ENCODE results near the gene GPC5.
"Not testable (repeated sequence)": the region's sequence is repeated elsewhere in the genome, so short reads cannot be mapped to it uniquely, and the experiment has no call there.

GPC5 gene

GRCh38 chr13:91398413-91399188 lies at the start of gene GPC5:
Gene GPC5, plus strand, starts transcription at chr13:91398621.
- peak; percentile 86 for DNase-seq

DNA sequence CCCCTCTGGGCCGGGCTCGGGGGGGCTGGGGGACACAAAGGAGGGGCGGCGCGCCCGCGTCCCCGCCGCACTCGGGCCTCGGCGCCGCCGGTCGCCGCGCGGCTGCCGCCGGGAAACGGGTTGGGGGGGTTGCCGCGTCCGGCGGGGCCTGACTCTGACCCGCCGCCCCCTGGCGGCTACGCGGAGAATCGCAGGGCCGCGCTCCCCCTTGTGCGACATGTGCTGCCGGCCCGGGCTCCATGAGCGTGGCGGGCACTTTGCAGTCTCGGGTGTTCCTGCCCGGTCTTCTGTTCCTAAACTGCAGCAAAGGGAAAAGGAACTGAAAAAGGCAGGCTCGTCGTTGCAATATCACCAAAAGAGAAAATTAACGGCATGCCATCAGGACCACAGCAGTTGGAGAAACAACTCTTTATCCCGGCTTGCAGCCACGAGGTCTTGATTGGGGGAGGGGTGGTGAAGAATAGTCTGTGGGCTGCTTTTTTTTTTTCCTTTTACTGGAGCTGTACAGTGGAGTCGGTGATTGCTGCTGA lies 49.5 kb upstream of the GPC5 start:
- DNase-seq, result peak; percentile 95

- DNase-seq, result peak; percentile 40
Observed at GRCh38 chr13:91349992-91350911, 48.2 kb upstream of the GPC5 start.

- DNase-seq, result no peak
Observed at GRCh38 chr13:91351123-91351522, 47.3 kb upstream of the GPC5 start.

- no peak for DNase-seq
Observed at GRCh38 chr13:91351980-91352379, 46.4 kb upstream of the GPC5 start.

GRCh38 chr13:91352891-91353290 lies 45.5 kb upstream of the GPC5 start:
- DNase-seq, result not testable (repeated sequence)

GRCh38 chr13:91353494-91353893 lies 44.9 kb upstream of the GPC5 start:
- DNase-seq, result no peak

- peak; percentile 56 for DNase-seq
Observed at GRCh38 chr13:91355099-91355825, 43.2 kb upstream of the GPC5 start.

GRCh38 chr13:91355826-91356710 lies 42.4 kb upstream of the GPC5 start:
- peak; percentile 56 for DNase-seq

DNA sequence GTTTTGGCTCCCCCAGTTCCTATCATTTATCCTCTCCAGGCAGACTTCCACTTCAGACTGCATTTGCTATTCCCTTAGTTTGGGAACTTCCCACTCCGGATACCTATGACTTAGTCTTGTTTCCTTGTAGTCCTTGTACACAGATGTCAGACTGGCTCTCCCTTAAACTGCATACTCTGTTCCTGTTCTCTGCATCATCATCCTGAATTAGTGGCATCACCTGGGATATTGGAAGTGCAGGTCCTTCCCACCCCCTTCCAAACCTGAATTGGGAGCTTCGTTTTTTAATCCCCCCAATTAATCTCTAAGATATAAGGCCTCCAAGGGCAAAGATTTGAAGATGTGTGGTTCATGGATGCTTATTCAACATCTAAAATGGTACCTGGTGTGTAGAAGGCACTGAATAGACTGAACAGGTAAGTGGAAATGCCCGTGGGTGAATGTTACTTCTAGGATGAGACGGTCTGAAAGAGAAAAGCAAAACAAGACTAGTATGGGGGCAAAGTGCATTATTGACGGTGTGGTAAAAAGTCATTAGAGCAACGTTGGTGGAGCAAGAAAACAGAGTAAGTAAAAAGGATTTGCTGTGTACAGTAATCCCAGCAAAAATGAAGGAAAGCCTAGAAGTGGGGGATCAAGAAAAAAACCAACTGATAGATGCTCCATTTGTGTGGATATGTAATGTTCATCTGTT lies 41.4 kb upstream of the GPC5 start:
- DNase-seq, result peak; percentile 79

DNA sequence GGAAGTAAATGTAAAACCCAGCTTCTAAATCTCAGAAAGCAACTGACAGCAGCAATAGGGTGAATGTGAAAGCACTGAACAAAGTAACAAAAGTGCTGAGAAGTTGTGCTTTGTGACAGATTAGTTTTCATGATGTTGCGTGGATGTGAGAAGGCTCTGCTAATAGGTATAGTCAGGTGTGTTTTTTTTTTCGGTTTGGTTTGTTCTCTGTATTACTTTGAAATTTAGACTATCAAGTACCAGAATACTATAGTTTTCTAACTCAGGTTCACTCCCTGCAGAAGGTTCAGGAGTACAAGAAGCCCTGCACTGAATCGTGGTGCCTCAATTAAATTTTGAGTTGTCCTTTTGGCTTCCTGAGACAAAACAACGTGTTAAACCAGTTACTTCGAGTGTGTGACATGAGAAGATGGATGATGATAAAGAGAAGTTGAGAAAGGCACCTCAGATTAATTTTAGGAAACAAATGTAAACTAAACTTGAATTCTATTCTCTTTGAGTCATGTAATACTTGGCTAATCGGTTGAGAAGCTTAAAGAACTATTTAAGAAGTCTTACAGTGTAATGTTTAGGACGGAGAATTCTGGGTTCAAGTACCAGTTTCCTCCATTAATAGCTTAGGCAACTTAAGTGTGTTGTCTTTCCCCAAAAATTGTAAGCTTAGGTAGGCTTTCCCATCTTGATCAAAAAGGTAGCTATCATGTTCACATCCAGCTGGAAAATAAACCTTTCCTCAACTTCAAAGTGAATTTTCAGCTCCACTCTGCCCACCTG lies 40.6 kb upstream of the GPC5 start:
- DNase-seq, result peak; percentile 78

DNA sequence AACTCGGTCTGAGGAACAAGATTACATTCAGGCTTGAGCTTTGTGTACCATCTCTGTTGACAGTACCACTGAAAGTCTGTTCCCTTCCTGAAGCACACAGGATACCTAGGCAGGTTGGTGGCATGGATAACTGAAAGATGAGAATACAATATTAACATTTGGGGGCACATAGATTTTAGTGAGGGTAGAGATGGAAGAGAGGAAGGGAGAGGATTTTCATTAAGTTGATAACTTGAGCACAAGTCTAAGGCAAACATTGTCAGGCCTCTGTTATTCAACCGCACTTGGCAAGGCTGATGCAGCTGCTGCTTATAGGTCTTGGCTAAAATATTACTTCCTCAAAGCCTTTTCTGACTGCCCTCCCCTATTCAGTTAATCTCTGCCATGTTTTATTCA lies 40.0 kb upstream of the GPC5 start:
- peak; percentile 74 for DNase-seq

- DNase-seq, result peak; percentile 60
Observed at GRCh38 chr13:91359111-91359510, 39.3 kb upstream of the GPC5 start.

- DNase-seq, result peak; percentile 54
Observed at GRCh38 chr13:91359631-91360030, 38.8 kb upstream of the GPC5 start.

- peak; percentile 50 for DNase-seq
Observed at GRCh38 chr13:91360246-91360751, 38.1 kb upstream of the GPC5 start.

DNA sequence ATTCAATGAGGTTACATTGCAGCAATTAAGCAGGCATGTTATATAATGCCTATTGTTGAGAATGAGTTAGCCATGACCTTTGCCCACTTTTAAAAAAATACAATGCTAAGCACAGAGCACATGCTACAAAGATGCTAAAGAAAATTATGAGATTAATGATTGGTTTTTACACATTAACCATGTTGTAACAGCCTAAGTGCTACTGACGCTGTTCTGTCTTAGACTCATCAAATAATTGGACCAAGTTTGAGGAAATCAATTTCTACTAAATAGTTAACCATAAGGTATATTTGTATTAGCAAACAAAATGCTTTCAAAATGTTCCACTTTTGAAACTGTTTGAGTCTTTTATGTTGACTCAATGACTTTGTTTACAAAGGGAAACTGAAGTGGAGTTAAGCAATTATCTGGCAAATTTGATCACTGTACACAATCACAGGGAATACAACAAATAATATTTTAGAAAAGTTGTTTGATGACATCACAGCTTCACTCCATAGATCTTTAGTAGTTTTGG lies 36.6 kb upstream of the GPC5 start:
- no peak for DNase-seq

- peak; percentile 42 for DNase-seq
Observed at GRCh38 chr13:91362908-91363307, 35.5 kb upstream of the GPC5 start.

DNA sequence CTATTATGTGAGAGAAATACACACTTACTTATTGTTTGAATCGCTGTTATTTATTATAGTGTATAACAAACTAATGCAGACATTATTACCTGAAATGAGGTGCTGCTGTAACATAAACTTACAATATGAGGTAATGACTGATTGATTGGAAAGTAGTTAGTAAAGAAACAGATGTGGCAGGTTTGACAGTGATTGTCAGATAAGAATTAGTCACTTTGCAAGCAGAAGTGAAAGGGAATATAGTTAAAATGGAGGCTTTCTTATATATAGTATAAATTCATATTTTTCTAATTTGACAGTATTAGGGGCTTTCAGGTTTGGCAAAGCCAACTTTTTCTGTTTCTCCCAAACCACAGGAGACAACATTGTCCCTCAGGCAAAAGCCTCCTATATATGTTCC lies 30.3 kb upstream of the GPC5 start:
- DNase-seq, result no peak

DNA sequence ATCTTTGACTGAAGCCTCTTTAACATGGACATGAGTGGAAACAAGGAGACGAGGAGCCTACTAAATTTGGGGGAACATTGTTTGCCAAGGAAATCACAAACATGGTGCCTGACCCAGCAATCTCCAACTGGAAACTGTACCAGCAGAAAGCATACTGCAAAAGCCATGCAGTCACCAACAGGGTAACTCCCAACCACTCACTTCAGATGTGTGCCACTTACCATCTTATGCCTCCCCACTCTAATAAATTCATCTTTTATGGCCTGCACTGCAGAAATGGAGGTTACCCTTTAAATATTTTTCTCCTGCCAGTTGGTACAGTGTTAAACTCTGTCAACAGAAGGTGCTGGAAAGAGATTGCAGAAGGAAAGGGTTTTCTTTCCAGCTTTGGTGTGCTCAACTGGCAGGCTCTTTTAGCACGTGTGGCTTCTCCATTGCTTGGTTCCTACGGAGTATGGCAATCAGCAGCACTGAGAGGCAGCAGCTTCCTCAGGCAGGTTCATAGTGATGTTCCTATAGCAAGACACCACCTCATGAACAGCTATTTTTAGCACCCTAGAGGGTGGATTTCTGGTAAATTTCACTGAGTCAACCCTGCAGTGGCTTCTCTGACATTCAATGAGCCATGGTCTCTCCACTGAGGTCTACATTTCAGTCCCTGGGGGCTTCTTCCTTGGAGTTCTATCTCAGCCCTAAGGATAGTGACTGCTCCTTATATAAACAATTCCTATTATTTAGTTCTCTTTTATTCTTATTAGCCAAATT lies 29.6 kb upstream of the GPC5 start:
- DNase-seq, result no peak

All from NCI-H82 (cell line).